Measurements from ENCODE around the gene C5orf15.

DNA sequence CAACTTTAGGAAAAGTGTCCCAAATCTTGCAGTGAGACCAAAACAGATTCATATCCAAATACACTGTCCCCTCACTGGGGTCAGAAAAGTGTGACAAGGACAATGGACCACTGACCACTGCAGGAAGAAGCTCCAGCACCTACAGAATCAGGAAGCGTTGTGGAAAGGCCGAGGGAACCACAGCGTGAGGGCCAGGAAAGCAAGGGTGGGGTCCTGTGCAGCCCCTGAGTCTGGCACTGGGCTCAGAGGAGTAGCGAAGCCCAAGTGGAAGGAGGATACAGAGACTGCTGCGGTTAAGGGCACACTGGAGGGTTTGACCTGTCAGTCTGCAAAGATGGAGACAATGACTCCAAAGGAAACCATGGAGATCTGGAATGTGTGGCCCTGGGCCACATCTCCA lies 36.9 kb downstream of the C5orf15 start:
- TF ChIP-seq, protein P1, sequence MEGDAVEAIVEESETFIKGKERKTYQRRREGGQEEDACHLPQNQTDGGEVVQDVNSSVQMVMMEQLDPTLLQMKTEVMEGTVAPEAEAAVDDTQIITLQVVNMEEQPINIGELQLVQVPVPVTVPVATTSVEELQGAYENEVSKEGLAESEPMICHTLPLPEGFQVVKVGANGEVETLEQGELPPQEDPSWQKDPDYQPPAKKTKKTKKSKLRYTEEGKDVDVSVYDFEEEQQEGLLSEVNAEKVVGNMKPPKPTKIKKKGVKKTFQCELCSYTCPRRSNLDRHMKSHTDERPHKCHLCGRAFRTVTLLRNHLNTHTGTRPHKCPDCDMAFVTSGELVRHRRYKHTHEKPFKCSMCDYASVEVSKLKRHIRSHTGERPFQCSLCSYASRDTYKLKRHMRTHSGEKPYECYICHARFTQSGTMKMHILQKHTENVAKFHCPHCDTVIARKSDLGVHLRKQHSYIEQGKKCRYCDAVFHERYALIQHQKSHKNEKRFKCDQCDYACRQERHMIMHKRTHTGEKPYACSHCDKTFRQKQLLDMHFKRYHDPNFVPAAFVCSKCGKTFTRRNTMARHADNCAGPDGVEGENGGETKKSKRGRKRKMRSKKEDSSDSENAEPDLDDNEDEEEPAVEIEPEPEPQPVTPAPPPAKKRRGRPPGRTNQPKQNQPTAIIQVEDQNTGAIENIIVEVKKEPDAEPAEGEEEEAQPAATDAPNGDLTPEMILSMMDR (conservative IDR thresholded peaks at IDR 0.05; ENCODE audit: low read depth in 2 of 2), result no peak
- TF ChIP-seq EZH2 (IDR thresholded peaks at IDR 0.05; ENCODE audit: low read depth, unreplicated experiment) (no peak), EZH2phosphoT487 (IDR thresholded peaks at IDR 0.05; ENCODE audit: unreplicated experiment) (no peak), NANOG (IDR thresholded peaks at IDR 0.05; ENCODE audit: borderline replicate concordance) (no peak)
